Measurements from ENCODE around the gene PTGFRN. TPM values are rescaled to one million over a fixed set of nuclear protein-coding genes. Genes with fewer than 3 reads are reported as not detected.

Gene PTGFRN
- total RNA-seq, 1 experiment from 2014 or later = 57.4 TPM

GRCh38 chr1:117015724-117016123 is 106.0 kb downstream of the PTGFRN start:
- no peaks in the 10 kb centered on the region for H3K9me3 ChIP-seq (ENCODE audit: low read length)
- no peaks in the 10 kb centered on the region for H3K79me2 ChIP-seq (ENCODE audit: low read length)
- H3K4me1 ChIP-seq (ENCODE audit: insufficient read depth, low read length) = peaks cover 18% of the 10 kb centered on the region
- H3K27ac ChIP-seq (ENCODE audit: low read length) = no peak overlapping the region
- POLR2A ChIA-PET (ENCODE audit: unreplicated experiment) = no interaction called here
- H3K27me3 ChIP-seq (ENCODE audit: low read length) = no peaks in the 10 kb centered on the region
- intact Hi-C loops (cut with micrococcal nuclease) = no loop called here
- DNase-seq = no peak
- TF ChIP-seq, protein P1, sequence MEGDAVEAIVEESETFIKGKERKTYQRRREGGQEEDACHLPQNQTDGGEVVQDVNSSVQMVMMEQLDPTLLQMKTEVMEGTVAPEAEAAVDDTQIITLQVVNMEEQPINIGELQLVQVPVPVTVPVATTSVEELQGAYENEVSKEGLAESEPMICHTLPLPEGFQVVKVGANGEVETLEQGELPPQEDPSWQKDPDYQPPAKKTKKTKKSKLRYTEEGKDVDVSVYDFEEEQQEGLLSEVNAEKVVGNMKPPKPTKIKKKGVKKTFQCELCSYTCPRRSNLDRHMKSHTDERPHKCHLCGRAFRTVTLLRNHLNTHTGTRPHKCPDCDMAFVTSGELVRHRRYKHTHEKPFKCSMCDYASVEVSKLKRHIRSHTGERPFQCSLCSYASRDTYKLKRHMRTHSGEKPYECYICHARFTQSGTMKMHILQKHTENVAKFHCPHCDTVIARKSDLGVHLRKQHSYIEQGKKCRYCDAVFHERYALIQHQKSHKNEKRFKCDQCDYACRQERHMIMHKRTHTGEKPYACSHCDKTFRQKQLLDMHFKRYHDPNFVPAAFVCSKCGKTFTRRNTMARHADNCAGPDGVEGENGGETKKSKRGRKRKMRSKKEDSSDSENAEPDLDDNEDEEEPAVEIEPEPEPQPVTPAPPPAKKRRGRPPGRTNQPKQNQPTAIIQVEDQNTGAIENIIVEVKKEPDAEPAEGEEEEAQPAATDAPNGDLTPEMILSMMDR (conservative IDR thresholded peaks at IDR 0.05; ENCODE audit: low read depth, low read length) = no peak
- no peak for TF ChIP-seq EZH2 (IDR thresholded peaks at IDR 0.05; ENCODE audit: low read length, unreplicated experiment)
- no peak for TF ChIP-seq EZH2phosphoT487 (IDR thresholded peaks at IDR 0.05; ENCODE audit: borderline replicate concordance, low read length)
- no peak overlapping the region for H3K9ac ChIP-seq (ENCODE audit: low read length)
- no peaks in the 10 kb centered on the region for H3K9me2 ChIP-seq (replicated peaks; ENCODE audit: low read length)
- no peaks in the 10 kb centered on the region for H3K36me3 ChIP-seq (ENCODE audit: low read depth, low read length)
- H2AFZ ChIP-seq (ENCODE audit: low read length) = no peak overlapping the region
- no peak overlapping the region for H3K4me3 ChIP-seq (ENCODE audit: low read length)
- BruUV-seq (replicated peaks) = no TSS peak
- no peaks in the 10 kb centered on the region for H4K20me1 ChIP-seq (ENCODE audit: low read length)
- no peaks in the 10 kb centered on the region for H3F3A ChIP-seq (ENCODE audit: low read length, unreplicated experiment)
- no peak overlapping the region for H3K4me2 ChIP-seq (ENCODE audit: low read length)
- ATAC-seq = no peak
- CTCF ChIA-PET = no interaction called here

DNA sequence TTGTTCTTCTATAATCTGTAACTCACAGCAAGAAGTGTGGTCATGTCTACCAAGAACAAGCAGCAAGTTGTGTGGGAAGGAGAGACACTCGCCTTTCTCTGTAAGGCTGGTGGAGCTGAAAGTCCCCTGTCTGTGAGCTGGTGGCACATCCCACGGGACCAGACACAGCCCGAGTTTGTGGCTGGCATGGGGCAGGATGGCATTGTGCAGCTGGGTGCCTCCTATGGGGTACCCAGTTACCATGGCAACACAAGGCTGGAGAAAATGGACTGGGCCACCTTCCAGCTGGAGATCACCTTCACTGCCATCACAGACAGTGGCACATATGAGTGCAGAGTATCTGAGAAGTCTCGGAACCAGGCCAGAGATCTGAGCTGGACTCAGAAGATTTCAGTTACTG is 107.3 kb downstream of the PTGFRN start:
- POLR2A ChIA-PET (ENCODE audit: unreplicated experiment) = no interaction called here
- intact Hi-C loops (cut with micrococcal nuclease) = no loop called here
- Histone ChIP-seq H3K79me2 (ENCODE audit: low read length) (no peaks in the 10 kb centered on the region), H3F3A (ENCODE audit: low read length, unreplicated experiment) (no peaks in the 10 kb centered on the region), H4K20me1 (ENCODE audit: low read length) (no peaks in the 10 kb centered on the region), H3K36me3 (ENCODE audit: low read depth, low read length) (no peaks in the 10 kb centered on the region), H3K9ac (ENCODE audit: low read length) (no peak overlapping the region), H3K27ac (ENCODE audit: low read length) (no peak overlapping the region), H3K4me2 (ENCODE audit: low read length) (no peak overlapping the region), H3K9me2 (replicated peaks; ENCODE audit: low read length) (no peaks in the 10 kb centered on the region), H3K9me3 (ENCODE audit: low read length) (no peaks in the 10 kb centered on the region), H3K27me3 (ENCODE audit: low read length) (no peaks in the 10 kb centered on the region), H3K4me3 (ENCODE audit: low read length) (no peak overlapping the region), H3K4me1 (ENCODE audit: insufficient read depth, low read length) (peaks cover 18% of the 10 kb centered on the region), H2AFZ (ENCODE audit: low read length) (no peak overlapping the region)
- TF ChIP-seq, protein P1 (conservative IDR thresholded peaks at IDR 0.05; ENCODE audit: low read depth, low read length) = no peak
- TF ChIP-seq EZH2 (IDR thresholded peaks at IDR 0.05; ENCODE audit: low read length, unreplicated experiment) = no peak
- TF ChIP-seq EZH2phosphoT487 (IDR thresholded peaks at IDR 0.05; ENCODE audit: borderline replicate concordance, low read length) = no peak
- CTCF ChIA-PET = no interaction called here
- ATAC-seq (no peak), DNase-seq (no peak)
- no TSS peak for BruUV-seq (replicated peaks)

GRCh38 chr1:117017648-117018047 is 107.9 kb downstream of the PTGFRN start:
- Histone ChIP-seq H3K27ac (ENCODE audit: low read length) (no peak overlapping the region), H3F3A (ENCODE audit: low read length, unreplicated experiment) (no peaks in the 10 kb centered on the region), H3K27me3 (ENCODE audit: low read length) (no peaks in the 10 kb centered on the region), H3K79me2 (ENCODE audit: low read length) (no peaks in the 10 kb centered on the region), H3K9me3 (ENCODE audit: low read length) (no peaks in the 10 kb centered on the region), H3K36me3 (ENCODE audit: low read depth, low read length) (no peaks in the 10 kb centered on the region), H3K4me1 (ENCODE audit: insufficient read depth, low read length) (peaks cover 16% of the 10 kb centered on the region), H2AFZ (ENCODE audit: low read length) (no peak overlapping the region), H3K4me3 (ENCODE audit: low read length) (no peak overlapping the region), H4K20me1 (ENCODE audit: low read length) (no peaks in the 10 kb centered on the region), H3K9ac (ENCODE audit: low read length) (no peak overlapping the region), H3K4me2 (ENCODE audit: low read length) (no peak overlapping the region), H3K9me2 (replicated peaks; ENCODE audit: low read length) (no peaks in the 10 kb centered on the region)
- no TSS peak for BruUV-seq (replicated peaks)
- DNase-seq (no peak), ATAC-seq (no peak)
- ChIA-PET POLR2A (ENCODE audit: unreplicated experiment) (no interaction called here), CTCF (no interaction called here)
- intact Hi-C loops (cut with micrococcal nuclease) = no loop called here
- TF ChIP-seq EZH2phosphoT487 (IDR thresholded peaks at IDR 0.05; ENCODE audit: borderline replicate concordance, low read length) = no peak
- TF ChIP-seq, protein P1 (conservative IDR thresholded peaks at IDR 0.05; ENCODE audit: low read depth, low read length) = no peak
- TF ChIP-seq EZH2 (IDR thresholded peaks at IDR 0.05; ENCODE audit: low read length, unreplicated experiment) = no peak
